PFSK-1 (cell line): ENCODE measurements around the gene TMEM238.

Experiments
- FOXP2 ChIP-seq: optimal IDR thresholded peaks from 2 replicates; pipeline ENCODE3; 2011; ENCODE audit warnings: borderline replicate concordance, control low read depth, inconsistent platforms; ENCODE audit not compliant: insufficient read depth; ENCODE audit errors: extremely low read length, extremely low read depth
- POLR2AphosphoS5 ChIP-seq: IDR thresholded peaks from 2 replicates; pipeline ENCODE4 v1.6.1; 2012; ENCODE audit warnings: low read depth, mild to moderate bottlenecking, control low read depth, low read length, moderate library complexity
- REST ChIP-seq, 2 experiments: IDR thresholded peaks; 2 replicates each; pipeline versions ENCODE4 v1.6.1 to v1.8.0; 2011 to 2012; ENCODE audit warnings: low read depth in 2 of 2, low read length in 2 of 2, control low read depth in 1 of 2, inconsistent platforms in 1 of 2, mild to moderate bottlenecking in 1 of 2, moderate library complexity in 1 of 2; ENCODE audit not compliant: insufficient read depth in 1 of 2
- SIN3A ChIP-seq: IDR thresholded peaks from 2 replicates; pipeline ENCODE4 v1.6.1; 2012; ENCODE audit warnings: mild to moderate bottlenecking, low read length, moderate library complexity, borderline replicate concordance; ENCODE audit not compliant: insufficient read depth
- TAF1 ChIP-seq: IDR thresholded peaks from 2 replicates; pipeline ENCODE4 v1.6.1; 2012; ENCODE audit warnings: low read length, control low read depth, borderline replicate concordance; ENCODE audit not compliant: insufficient read depth

Gene TMEM238

GRCh38 chr19:55368106-55368505 is 16.0 kb downstream of the TMEM238 start:
- TF ChIP-seq SIN3A (no peak), POLR2AphosphoS5 (no peak), REST (IDR thresholded peaks at IDR 0.05; ENCODE audit: insufficient read depth in 1 of 2, low read depth in 2 of 2, low read length in 2 of 2) (no peak), TAF1 (no peak)

GRCh38 chr19:55366790-55367189 is 17.3 kb downstream of the TMEM238 start:
- TF ChIP-seq SIN3A: no peak

DNA sequence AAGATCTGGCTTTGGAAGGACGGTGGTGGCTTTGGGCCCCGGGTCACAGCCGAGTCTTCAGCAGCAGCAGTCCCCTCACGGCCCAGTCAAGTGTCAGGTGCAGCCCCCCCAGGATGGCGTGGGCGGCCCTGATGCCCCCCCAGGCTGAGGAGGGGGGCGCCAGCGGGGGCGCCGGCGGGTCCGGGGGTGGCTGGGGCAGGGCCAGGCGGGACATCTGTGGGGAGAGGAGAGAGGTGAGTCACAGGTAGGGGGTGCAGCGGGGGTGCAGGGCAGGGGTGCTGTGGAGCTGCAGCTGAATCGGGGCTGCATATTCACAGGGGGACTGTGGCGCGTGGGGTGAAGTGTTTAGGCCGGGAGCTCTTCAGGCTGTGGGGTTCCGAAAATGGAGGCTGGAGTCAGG is 18.1 kb downstream of the TMEM238 start:
- no peak for TF ChIP-seq SIN3A
- TF ChIP-seq FOXP2: no peak
- no peak for TF ChIP-seq POLR2AphosphoS5
- TF ChIP-seq REST (IDR thresholded peaks at IDR 0.05; ENCODE audit: insufficient read depth in 1 of 2, low read depth in 2 of 2, low read length in 2 of 2): no peak
- TF ChIP-seq TAF1: no peak

- TF ChIP-seq SIN3A (no peak), REST (IDR thresholded peaks at IDR 0.05; ENCODE audit: insufficient read depth in 1 of 2, low read depth in 2 of 2, low read length in 2 of 2) (no peak), POLR2AphosphoS5 (no peak), TAF1 (no peak), FOXP2 (no peak)
Measured at GRCh38 chr19:55365245-55365644, 18.8 kb downstream of the TMEM238 start.

- TF ChIP-seq SIN3A (no peak), POLR2AphosphoS5 (no peak), REST (IDR thresholded peaks at IDR 0.05; ENCODE audit: insufficient read depth in 1 of 2, low read depth in 2 of 2, low read length in 2 of 2) (no peak), FOXP2 (no peak), TAF1 (no peak)
Measured at GRCh38 chr19:55362990-55363716, 20.9 kb downstream of the TMEM238 start, which contains the start of gene GARIN5B. TSS of gene GARIN5B (minus strand) at chr19:55363260. CDS start at chr19:55363066, 194 bp downstream.
